H9 (cell line): ENCODE measurements around the gene PTBP2. TPM values are rescaled to one million over a fixed set of nuclear protein-coding genes. Genes with fewer than 3 reads are reported as not detected.

ENCODE experiments used
- DNase-seq: peaks from one replicate; pipeline ENCODE4 v3.0.0-alpha.2; 2017
- H2AFZ ChIP-seq: one replicate; pipeline ENCODE4 v1.6.1; 2013; ENCODE audit warnings: mild to moderate bottlenecking, low read length, control low read depth, moderate library complexity
- H2AK5ac ChIP-seq: 2 replicates; pipeline ENCODE4 v1.6.1; 2013; ENCODE audit warnings: low read length, control low read depth, mixed read lengths; ENCODE audit not compliant: insufficient read length
- H2BK120ac ChIP-seq: one replicate; pipeline ENCODE4 v1.6.1; 2013; ENCODE audit warnings: low read depth, mild to moderate bottlenecking, low read length, control low read depth, inconsistent platforms; ENCODE audit not compliant: poor library complexity, severe bottlenecking
- H2BK12ac ChIP-seq: 2 replicates; pipeline ENCODE4 v1.6.1; 2013; ENCODE audit warnings: low read length, control low read depth, mixed read lengths, low read depth; ENCODE audit not compliant: insufficient read length
- H2BK15ac ChIP-seq: 2 replicates; pipeline ENCODE4 v1.6.1; 2013; ENCODE audit warnings: low read depth, low read length, control low read depth
- H2BK20ac ChIP-seq: one replicate; pipeline ENCODE4 v1.6.1; 2013; ENCODE audit warnings: low read depth, mild to moderate bottlenecking, low read length, control low read depth, inconsistent platforms; ENCODE audit not compliant: poor library complexity, severe bottlenecking
- H2BK5ac ChIP-seq: 2 replicates; pipeline ENCODE4 v1.6.1; 2013; ENCODE audit warnings: low read length, control low read depth, mixed read lengths; ENCODE audit not compliant: insufficient read length
- H3K14ac ChIP-seq: 2 replicates; pipeline ENCODE4 v1.6.1; 2013; ENCODE audit warnings: low read length, control low read depth; ENCODE audit not compliant: insufficient read depth
- H3K18ac ChIP-seq: 2 replicates; pipeline ENCODE4 v1.6.1; 2013; ENCODE audit warnings: low read depth, mild to moderate bottlenecking, mixed read lengths, low read length, control low read depth; ENCODE audit not compliant: insufficient read length
- H3K23ac ChIP-seq: 2 replicates; pipeline ENCODE4 v1.6.1; 2013; ENCODE audit warnings: low read length, control low read depth, mixed read lengths, low read depth; ENCODE audit not compliant: insufficient read length
- H3K23me2 ChIP-seq: 2 replicates; pipeline ENCODE4 v1.6.1; 2013; ENCODE audit warnings: low read depth, mild to moderate bottlenecking, mixed read lengths, low read length, control low read depth; ENCODE audit not compliant: insufficient read length, poor library complexity, severe bottlenecking
- H3K27ac ChIP-seq: 2 replicates; pipeline ENCODE4 v1.5.1; 2013; ENCODE audit warnings: low read length, control low read depth, mixed read lengths, low read depth; ENCODE audit not compliant: insufficient read length
- H3K27me3 ChIP-seq: 2 replicates; pipeline ENCODE4 v1.6.1; 2013; ENCODE audit warnings: low read length, control low read depth, inconsistent platforms; ENCODE audit not compliant: insufficient read depth
- H3K4ac ChIP-seq: 2 replicates; pipeline ENCODE4 v1.6.1; 2013; ENCODE audit warnings: low read depth, mild to moderate bottlenecking, control low read depth, inconsistent platforms, low read length, moderate library complexity
- H3K4me1 ChIP-seq: 2 replicates; pipeline ENCODE4 v1.6.1; 2013; ENCODE audit warnings: low read length, control low read depth, inconsistent platforms; ENCODE audit not compliant: insufficient read depth
- H3K4me2 ChIP-seq: 2 replicates; pipeline ENCODE4 v1.6.1; 2013; ENCODE audit warnings: low read length, control low read depth, mixed read lengths; ENCODE audit not compliant: insufficient read length, insufficient read depth
- H3K56ac ChIP-seq: 2 replicates; pipeline ENCODE4 v1.6.1; 2013; ENCODE audit warnings: low read depth, mild to moderate bottlenecking, mixed read lengths, low read length, control low read depth; ENCODE audit not compliant: insufficient read length
- H3K79me1 ChIP-seq: 2 replicates; pipeline ENCODE4 v1.6.1; 2013; ENCODE audit warnings: low read depth, mild to moderate bottlenecking, moderate library complexity, low read length, control low read depth, inconsistent platforms; ENCODE audit not compliant: insufficient read depth, poor library complexity, severe bottlenecking
- H3K79me2 ChIP-seq: 2 replicates; pipeline ENCODE4 v1.6.1; 2013; ENCODE audit warnings: low read length, control low read depth, inconsistent platforms; ENCODE audit not compliant: insufficient read depth
- H3K9ac ChIP-seq: 2 replicates; pipeline ENCODE4 v1.6.1; 2013; ENCODE audit warnings: low read length, control low read depth, mixed read lengths; ENCODE audit not compliant: insufficient read length; ENCODE audit errors: extremely low read depth
- H3K9me3 ChIP-seq: one replicate; pipeline ENCODE4 v1.6.1; 2013; ENCODE audit warnings: low read depth, low read length, inconsistent platforms; ENCODE audit not compliant: control insufficient read depth
- H3T11ph ChIP-seq: one replicate; pipeline ENCODE4 v1.6.1; 2013; ENCODE audit warnings: mild to moderate bottlenecking, low read length, control low read depth, inconsistent platforms
- H4K20me1 ChIP-seq: one replicate; pipeline ENCODE4 v1.6.1; 2013; ENCODE audit not compliant: control insufficient read depth, insufficient read length, insufficient read depth
- H4K5ac ChIP-seq: 2 replicates; pipeline ENCODE4 v1.6.1; 2013; ENCODE audit warnings: low read depth, mild to moderate bottlenecking, mixed read lengths, low read length, control low read depth; ENCODE audit not compliant: insufficient read length
- H4K8ac ChIP-seq: replicated peaks from 2 replicates; pipeline ENCODE4 v1.6.1; 2013; ENCODE audit warnings: low read length, control low read depth, mixed read lengths, low read depth; ENCODE audit not compliant: insufficient read length
- H4K91ac ChIP-seq: 2 replicates; pipeline ENCODE4 v1.6.1; 2013; ENCODE audit warnings: low read depth, mild to moderate bottlenecking, moderate library complexity, mixed read lengths, low read length, control low read depth; ENCODE audit not compliant: insufficient read length
- H3K27ac Mint-ChIP-seq, 3 experiments: 2 replicates in 2 of 3; 3 replicates in 1 of 3; pipeline ENCODE4 v1.8.0; 2020 to 2021; ENCODE audit warnings: mixed read lengths in 3 of 3, mild to moderate bottlenecking in 1 of 3, moderate library complexity in 1 of 3
- H3K27me3 Mint-ChIP-seq: 2 replicates; pipeline ENCODE4 v1.8.0; 2021; ENCODE audit warnings: low read depth, mild to moderate bottlenecking, moderate library complexity, mixed read lengths
- H3K36me3 Mint-ChIP-seq, 3 experiments: 2 replicates in 2 of 3; 3 replicates in 1 of 3; pipeline ENCODE4 v1.8.0; 2020 to 2021; ENCODE audit warnings: low read depth in 3 of 3, mixed read lengths in 3 of 3; ENCODE audit not compliant: insufficient read depth in 1 of 3
- H3K4me1 Mint-ChIP-seq, 2 experiments: 2 replicates each; pipeline ENCODE4 v1.8.0; 2020; ENCODE audit warnings: mixed read lengths in 2 of 2
- H3K4me3 Mint-ChIP-seq, 2 experiments: 2 replicates in 1 of 2; 3 replicates in 1 of 2; pipeline ENCODE4 v1.8.0; 2020 to 2021; ENCODE audit warnings: mild to moderate bottlenecking in 2 of 2, mixed read lengths in 2 of 2, moderate library complexity in 1 of 2
- H3K9me3 Mint-ChIP-seq, 2 experiments: 2 replicates in 1 of 2; 3 replicates in 1 of 2; pipeline ENCODE4 v1.8.0; 2020; ENCODE audit warnings: mild to moderate bottlenecking in 2 of 2, mixed read lengths in 2 of 2, moderate library complexity in 1 of 2
- WGBS: extraction: QIAGEN DNeasy Blood & Tissue Kit; methylation state at CpG from one replicate; pipeline ENCODE4 v1.1.7; 2013; ENCODE audit warnings: missing lambda C conversion rate, low lambda C conversion rate, mixed read lengths; ENCODE audit not compliant: insufficient read length; ENCODE audit errors: extremely low coverage; 5-methylcytosine and 5-hydroxymethylcytosine counted together
- total RNA-seq: library from RNA; stranded (reverse); gene quantifications from 2 replicates; pipeline ENCODE4 v1.2.1, GENCODE V29; 2021
- TF ChIP-seq, protein P1 (sequence below): fragments of 200-600 bp; sonication (generic); conservative IDR thresholded peaks from 3 replicates; pipeline ENCODE4 v1.8.0; 2021; ENCODE audit warnings: antibody characterized with exemption, mild to moderate bottlenecking

Gene PTBP2
- total RNA-seq, 1 experiment from 2014 or later: 75.4 TPM

- no CpG with 5 or more reads among the region's 2 CpGs for WGBS
- no peak overlapping the region for H3T11ph ChIP-seq
- H2BK15ac ChIP-seq: no peak overlapping the region
- no peak overlapping the region for H3K14ac ChIP-seq
- H3K27me3 ChIP-seq: no peaks in the 10 kb centered on the region
- H3K79me2 ChIP-seq: no peaks in the 10 kb centered on the region
- no peak overlapping the region for H3K27ac ChIP-seq
- H2BK120ac ChIP-seq: no peak overlapping the region
- no peaks in the 10 kb centered on the region for H3K9me3 ChIP-seq
- Mint-ChIP-seq H3K27ac (no peak overlapping the region), H3K4me3 (no peak overlapping the region), H3K27me3 (no peaks in the 10 kb centered on the region), H3K4me1 (peaks cover 0 to 9% of the 10 kb centered on the region in 2 experiments; a peak in 3 of 4 replicates), H3K36me3 (no peaks in the 10 kb centered on the region), H3K9me3 (no peaks in the 10 kb centered on the region)
- no peak overlapping the region for H3K4me2 ChIP-seq
- no peak overlapping the region for H2AFZ ChIP-seq
- H3K56ac ChIP-seq: no peak overlapping the region
- no peak overlapping the region for H2BK5ac ChIP-seq
- no peak overlapping the region for H4K91ac ChIP-seq
- DNase-seq: no peak
- H3K23me2 ChIP-seq: no peaks in the 10 kb centered on the region
- no peak overlapping the region for H4K8ac ChIP-seq
- no peaks in the 10 kb centered on the region for H3K4me1 ChIP-seq
- no peak overlapping the region for H3K18ac ChIP-seq
- no peak overlapping the region for H2BK12ac ChIP-seq
- no peaks in the 10 kb centered on the region for H4K20me1 ChIP-seq
- TF ChIP-seq, protein P1, sequence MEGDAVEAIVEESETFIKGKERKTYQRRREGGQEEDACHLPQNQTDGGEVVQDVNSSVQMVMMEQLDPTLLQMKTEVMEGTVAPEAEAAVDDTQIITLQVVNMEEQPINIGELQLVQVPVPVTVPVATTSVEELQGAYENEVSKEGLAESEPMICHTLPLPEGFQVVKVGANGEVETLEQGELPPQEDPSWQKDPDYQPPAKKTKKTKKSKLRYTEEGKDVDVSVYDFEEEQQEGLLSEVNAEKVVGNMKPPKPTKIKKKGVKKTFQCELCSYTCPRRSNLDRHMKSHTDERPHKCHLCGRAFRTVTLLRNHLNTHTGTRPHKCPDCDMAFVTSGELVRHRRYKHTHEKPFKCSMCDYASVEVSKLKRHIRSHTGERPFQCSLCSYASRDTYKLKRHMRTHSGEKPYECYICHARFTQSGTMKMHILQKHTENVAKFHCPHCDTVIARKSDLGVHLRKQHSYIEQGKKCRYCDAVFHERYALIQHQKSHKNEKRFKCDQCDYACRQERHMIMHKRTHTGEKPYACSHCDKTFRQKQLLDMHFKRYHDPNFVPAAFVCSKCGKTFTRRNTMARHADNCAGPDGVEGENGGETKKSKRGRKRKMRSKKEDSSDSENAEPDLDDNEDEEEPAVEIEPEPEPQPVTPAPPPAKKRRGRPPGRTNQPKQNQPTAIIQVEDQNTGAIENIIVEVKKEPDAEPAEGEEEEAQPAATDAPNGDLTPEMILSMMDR: no peak
- H2BK20ac ChIP-seq: no peak overlapping the region
- H3K4ac ChIP-seq: no peak overlapping the region
- H2AK5ac ChIP-seq: no peak overlapping the region
- H4K5ac ChIP-seq: no peak overlapping the region
- no peaks in the 10 kb centered on the region for H3K79me1 ChIP-seq
- no peak overlapping the region for H3K9ac ChIP-seq
- H3K23ac ChIP-seq: no peak overlapping the region
These were observed 113.4 kb downstream of the PTBP2 start for GRCh38 chr1:96834986-96835385.
